ENCODE results near the gene SPRING1. TPM values are rescaled to one million over a fixed set of nuclear protein-coding genes. Genes with fewer than 3 reads are reported as not detected.

The SPRING1 gene
- total RNA-seq, 1 experiment from 2014 or later: 87.4 TPM

DNA sequence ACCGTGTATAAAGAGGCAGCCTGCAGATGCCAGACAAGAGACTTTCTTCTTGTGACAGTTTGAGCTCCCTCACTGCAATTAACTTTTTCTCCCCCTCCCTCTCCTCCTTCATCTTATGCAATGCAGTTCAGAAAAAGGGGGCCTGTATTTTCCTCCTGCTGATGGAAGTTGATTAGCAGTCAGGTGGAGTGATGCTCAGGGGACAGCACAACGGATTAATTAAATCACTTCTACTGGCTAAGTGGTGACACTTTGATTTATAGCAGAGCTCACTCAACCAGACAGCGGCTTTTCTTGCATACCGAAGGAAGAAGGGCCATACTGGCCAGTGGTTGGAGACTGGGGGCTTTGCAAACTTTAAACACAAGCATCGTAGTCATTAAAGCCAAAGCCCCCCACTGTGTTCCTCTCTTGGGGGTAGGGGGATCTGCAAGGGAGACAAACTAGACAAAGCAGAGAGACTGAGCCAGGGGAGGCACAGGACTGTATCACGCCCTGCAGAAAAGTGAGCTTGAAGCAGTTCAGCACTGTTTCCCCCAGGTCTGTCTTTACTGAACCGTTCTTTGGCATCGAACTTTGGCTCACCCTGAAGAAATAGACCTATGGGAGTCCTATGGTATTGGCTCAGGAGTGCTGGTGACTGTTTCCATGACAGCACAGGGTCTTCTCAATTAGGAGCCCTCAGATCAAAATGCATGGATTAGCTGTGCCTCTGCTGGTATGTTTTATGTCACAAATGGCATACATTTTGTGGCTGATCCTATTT is 47.7 kb downstream of the SPRING1 start:
- TF ChIP-seq, protein P1, sequence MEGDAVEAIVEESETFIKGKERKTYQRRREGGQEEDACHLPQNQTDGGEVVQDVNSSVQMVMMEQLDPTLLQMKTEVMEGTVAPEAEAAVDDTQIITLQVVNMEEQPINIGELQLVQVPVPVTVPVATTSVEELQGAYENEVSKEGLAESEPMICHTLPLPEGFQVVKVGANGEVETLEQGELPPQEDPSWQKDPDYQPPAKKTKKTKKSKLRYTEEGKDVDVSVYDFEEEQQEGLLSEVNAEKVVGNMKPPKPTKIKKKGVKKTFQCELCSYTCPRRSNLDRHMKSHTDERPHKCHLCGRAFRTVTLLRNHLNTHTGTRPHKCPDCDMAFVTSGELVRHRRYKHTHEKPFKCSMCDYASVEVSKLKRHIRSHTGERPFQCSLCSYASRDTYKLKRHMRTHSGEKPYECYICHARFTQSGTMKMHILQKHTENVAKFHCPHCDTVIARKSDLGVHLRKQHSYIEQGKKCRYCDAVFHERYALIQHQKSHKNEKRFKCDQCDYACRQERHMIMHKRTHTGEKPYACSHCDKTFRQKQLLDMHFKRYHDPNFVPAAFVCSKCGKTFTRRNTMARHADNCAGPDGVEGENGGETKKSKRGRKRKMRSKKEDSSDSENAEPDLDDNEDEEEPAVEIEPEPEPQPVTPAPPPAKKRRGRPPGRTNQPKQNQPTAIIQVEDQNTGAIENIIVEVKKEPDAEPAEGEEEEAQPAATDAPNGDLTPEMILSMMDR (IDR thresholded peaks at IDR 0.05; ENCODE audit: unreplicated experiment): no peak
- peaks cover 84% of the 10 kb centered on the region for H3K27me3 Mint-ChIP-seq (ENCODE audit: unreplicated experiment)
- CTCF ChIA-PET: interaction anchor here (0.6 to 0.7 kb wide), 2 partner anchors 69 to 102 kb away, joined by 4 to 6 read pairs; no protein-coding TSS in a partner anchor
- no peak overlapping the region for H3K27ac Mint-ChIP-seq (ENCODE audit: unreplicated experiment)
- no peaks in the 10 kb centered on the region for H3K36me3 Mint-ChIP-seq (ENCODE audit: insufficient read depth, unreplicated experiment)
- peaks cover 3% of the 10 kb centered on the region for H3K9me3 Mint-ChIP-seq (ENCODE audit: low read depth, unreplicated experiment)
- intact Hi-C loops (cut with micrococcal nuclease; ENCODE audit: unreplicated experiment): loop anchor here (10.0 kb wide), 2 partner anchors 415 to 545 kb away; partner anchors contain the start of gene MED13L
- H3K4me1 Mint-ChIP-seq (ENCODE audit: low read depth, unreplicated experiment): peaks cover 8% of the 10 kb centered on the region
- H3K4me3 Mint-ChIP-seq (ENCODE audit: low read depth, unreplicated experiment): no peak overlapping the region
- BruUV-seq (replicated peaks): no TSS peak
- DNase-seq: no peak

DNA sequence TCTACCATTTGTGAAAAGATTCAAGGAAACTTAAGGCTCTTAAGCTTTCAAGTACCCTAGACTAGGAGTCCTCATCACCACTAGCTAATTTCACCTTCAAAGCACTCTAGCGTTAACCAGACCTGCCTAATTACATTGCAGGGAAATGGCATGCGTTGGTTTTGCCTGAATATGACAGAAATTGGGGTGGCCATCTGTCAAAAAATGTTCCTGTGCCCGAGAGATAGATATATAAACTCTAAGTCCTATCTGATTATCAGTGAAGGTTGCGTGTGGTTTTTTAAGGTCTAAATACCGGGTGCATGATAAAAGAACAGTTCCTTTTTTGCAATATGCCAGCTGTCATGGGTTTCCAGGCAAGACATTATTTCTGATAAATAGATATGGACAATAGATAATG is 48.3 kb downstream of the SPRING1 start:
- H3K9me3 Mint-ChIP-seq (ENCODE audit: low read depth, unreplicated experiment): peaks cover 3% of the 10 kb centered on the region
- H3K27ac Mint-ChIP-seq (ENCODE audit: unreplicated experiment): no peak overlapping the region
- no peak for DNase-seq
- no peak overlapping the region for H3K4me3 Mint-ChIP-seq (ENCODE audit: low read depth, unreplicated experiment)
- H3K36me3 Mint-ChIP-seq (ENCODE audit: insufficient read depth, unreplicated experiment): no peaks in the 10 kb centered on the region
- intact Hi-C loops (cut with micrococcal nuclease; ENCODE audit: unreplicated experiment): no loop called here
- CTCF ChIA-PET: no interaction called here
- peaks cover 84% of the 10 kb centered on the region for H3K27me3 Mint-ChIP-seq (ENCODE audit: unreplicated experiment)
- no TSS peak for BruUV-seq (replicated peaks)
- H3K4me1 Mint-ChIP-seq (ENCODE audit: low read depth, unreplicated experiment): peaks cover 8% of the 10 kb centered on the region
- TF ChIP-seq, protein P1 (IDR thresholded peaks at IDR 0.05; ENCODE audit: unreplicated experiment): no peak

Other genes with a start within 250 kb of the SPRING1 start
- 0.91 and 0.97 TPM in 2 replicates for gene MAP1LC3B2, start 178.7 kb downstream of the SPRING1 start, total RNA-seq (2022)
- 22.5 and 32.0 TPM in 2 replicates for gene RNFT2, start 246 bp upstream of the SPRING1 start, total RNA-seq (2022)
- 0.12 TPM in 1 of 2 replicates, not detected in the other for gene HRK, start 143.4 kb upstream of the SPRING1 start, total RNA-seq (2022)
- 18.1 and 18.2 TPM in 2 replicates for gene FBXW8, start 172.9 kb upstream of the SPRING1 start, total RNA-seq (2022)

All from Calu3 (cell line).